Calu3 (cell line): Measurements from ENCODE around the gene XPO5. TPM values are rescaled to one million over a fixed set of nuclear protein-coding genes. Genes with fewer than 3 reads are reported as not detected.

ENCODE experiments used
- BruUV-seq: library from RNA; stranded (reverse); fragments of 400-500 nt; replicated peaks from 2 replicates; lab custom pipeline; 2021; lab: Mats Ljungman, UMichigan
- CTCF ChIA-PET: fragments of 300-600 bp; sonication (Branson Sonifier 250); formaldehyde crosslinking; loops from one replicate; lab custom pipeline; 2022; ENCODE audit warnings: antibody characterized with exemption; lab: Charles Lee
- DNase-seq: peaks from one replicate; pipeline ENCODE4 v3.0.0; 2022
- H3K27ac Mint-ChIP-seq: one replicate; pipeline ENCODE4 v1.8.0; 2022; ENCODE audit warnings: mixed read lengths; ENCODE audit not compliant: unreplicated experiment
- H3K27me3 Mint-ChIP-seq: one replicate; pipeline ENCODE4 v1.8.0; 2022; ENCODE audit warnings: mixed read lengths; ENCODE audit not compliant: unreplicated experiment
- H3K36me3 Mint-ChIP-seq: one replicate; pipeline ENCODE4 v1.8.0; 2022; ENCODE audit warnings: mild to moderate bottlenecking, moderate library complexity, mixed read lengths; ENCODE audit not compliant: insufficient read depth, unreplicated experiment
- H3K4me1 Mint-ChIP-seq: one replicate; pipeline ENCODE4 v1.8.0; 2022; ENCODE audit warnings: mild to moderate bottlenecking, low read depth, mixed read lengths; ENCODE audit not compliant: unreplicated experiment
- H3K4me3 Mint-ChIP-seq: one replicate; pipeline ENCODE4 v1.8.0; 2022; ENCODE audit warnings: mild to moderate bottlenecking, low read depth, moderate library complexity, mixed read lengths; ENCODE audit not compliant: unreplicated experiment
- H3K9me3 Mint-ChIP-seq: one replicate; pipeline ENCODE4 v1.8.0; 2022; ENCODE audit warnings: low read depth, mixed read lengths; ENCODE audit not compliant: unreplicated experiment
- intact Hi-C: fragments of 100-400 bp; cut with micrococcal nuclease; formaldehyde crosslinking; loops from one replicate; pipeline ENCODE4 v1.10.0; 2022; ENCODE audit not compliant: unreplicated experiment
- total RNA-seq: library from RNA; stranded (reverse); gene quantifications from 2 replicates; pipeline ENCODE4 v1.2.3, GENCODE V29; 2022
- TF ChIP-seq, protein P1 (sequence below): fragments of 200-600 bp; IDR thresholded peaks from one replicate; pipeline ENCODE4 v1.8.0; 2022; ENCODE audit warnings: antibody characterized with exemption; ENCODE audit not compliant: unreplicated experiment

Gene XPO5
- total RNA-seq, 1 experiment from 2014 or later, result 131 TPM

DNA sequence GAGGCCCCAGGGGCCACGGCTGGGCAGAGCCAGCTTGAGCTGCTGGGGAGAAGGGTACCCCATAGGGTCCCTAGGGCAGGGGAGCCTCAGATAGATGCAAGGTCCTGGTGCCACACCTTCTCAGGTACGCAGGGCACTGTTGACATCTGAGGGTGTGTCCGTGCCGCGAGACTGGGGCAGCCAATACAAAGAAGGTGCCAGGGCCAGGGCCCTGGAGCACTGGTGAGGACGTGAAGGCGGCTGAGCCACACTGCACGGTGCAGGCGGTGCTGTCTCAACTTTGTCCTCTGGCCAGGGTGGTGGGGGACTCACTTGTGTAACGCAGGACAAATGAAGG lies 65.0 kb downstream of the XPO5 start:
- H3K4me3 Mint-ChIP-seq, result peak overlapping the region; percentile 73
- H3K27me3 Mint-ChIP-seq, result peaks cover 27% of the 10 kb centered on the region
- H3K36me3 Mint-ChIP-seq, result peaks cover 64% of the 10 kb centered on the region
- H3K27ac Mint-ChIP-seq, result peak overlapping the region; percentile 45
- TF ChIP-seq, protein P1, sequence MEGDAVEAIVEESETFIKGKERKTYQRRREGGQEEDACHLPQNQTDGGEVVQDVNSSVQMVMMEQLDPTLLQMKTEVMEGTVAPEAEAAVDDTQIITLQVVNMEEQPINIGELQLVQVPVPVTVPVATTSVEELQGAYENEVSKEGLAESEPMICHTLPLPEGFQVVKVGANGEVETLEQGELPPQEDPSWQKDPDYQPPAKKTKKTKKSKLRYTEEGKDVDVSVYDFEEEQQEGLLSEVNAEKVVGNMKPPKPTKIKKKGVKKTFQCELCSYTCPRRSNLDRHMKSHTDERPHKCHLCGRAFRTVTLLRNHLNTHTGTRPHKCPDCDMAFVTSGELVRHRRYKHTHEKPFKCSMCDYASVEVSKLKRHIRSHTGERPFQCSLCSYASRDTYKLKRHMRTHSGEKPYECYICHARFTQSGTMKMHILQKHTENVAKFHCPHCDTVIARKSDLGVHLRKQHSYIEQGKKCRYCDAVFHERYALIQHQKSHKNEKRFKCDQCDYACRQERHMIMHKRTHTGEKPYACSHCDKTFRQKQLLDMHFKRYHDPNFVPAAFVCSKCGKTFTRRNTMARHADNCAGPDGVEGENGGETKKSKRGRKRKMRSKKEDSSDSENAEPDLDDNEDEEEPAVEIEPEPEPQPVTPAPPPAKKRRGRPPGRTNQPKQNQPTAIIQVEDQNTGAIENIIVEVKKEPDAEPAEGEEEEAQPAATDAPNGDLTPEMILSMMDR, result no peak
- CTCF ChIA-PET, result interaction anchor here (1.1 to 1.4 kb wide), 2 partner anchors 83 to 339 kb away, joined by 3 read pairs; partner anchors contain the start of gene ABCC10
- intact Hi-C loops, result no loop called here
- peaks cover 27% of the 10 kb centered on the region for H3K4me1 Mint-ChIP-seq
- no peaks in the 10 kb centered on the region for H3K9me3 Mint-ChIP-seq
- no TSS peak for BruUV-seq
- DNase-seq, result no peak

DNA sequence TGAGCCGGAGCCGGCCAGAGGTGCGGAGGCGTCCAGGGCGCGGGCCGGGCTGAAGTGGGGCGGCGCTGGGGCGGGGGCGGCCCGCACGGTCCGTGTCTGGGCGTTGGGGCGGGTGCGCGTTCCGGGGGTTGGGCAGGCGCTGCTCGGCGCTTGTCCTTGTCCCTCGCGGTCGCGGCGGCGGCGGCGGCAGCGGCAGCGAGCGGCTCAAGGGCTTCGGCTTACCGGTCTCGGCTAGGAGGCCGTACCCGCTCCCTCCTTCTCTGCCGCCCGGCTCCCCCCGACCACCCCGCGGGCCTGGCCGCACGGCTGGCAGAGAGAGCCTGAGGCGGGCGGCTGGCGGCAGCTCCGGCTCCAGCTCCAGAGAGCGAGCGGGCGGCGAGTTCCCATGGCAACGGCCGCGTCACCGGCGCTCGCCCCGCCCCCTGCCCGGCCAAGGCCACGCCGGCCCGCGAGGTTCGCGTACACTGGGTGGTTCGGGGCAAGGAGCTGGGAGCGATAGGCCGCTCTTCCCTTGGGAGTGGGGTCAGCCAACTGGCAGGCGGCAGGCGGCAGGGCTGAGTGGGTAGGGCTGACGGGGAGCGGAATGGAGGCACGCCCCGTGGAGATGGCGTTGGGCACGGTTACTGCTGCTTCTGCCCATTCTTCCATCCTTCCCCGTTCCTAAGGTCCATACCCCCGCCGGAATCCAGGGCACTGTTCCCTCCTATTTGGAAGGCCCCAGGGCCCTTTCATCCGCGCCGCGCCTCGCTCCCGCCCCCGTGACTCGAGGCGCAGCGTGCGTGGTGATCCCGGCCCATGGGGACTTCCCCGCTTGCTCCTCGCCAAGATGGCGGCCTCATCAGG lies 65.6 kb downstream of the XPO5 start, which contains the start of gene LRRC73:
Gene LRRC73, minus strand, starts transcription at position 363 of the 843 bp plus-strand sequence. CDS start 561 bp downstream, outside the sequence.
- H3K4me1 Mint-ChIP-seq, result peaks cover 21% of the 10 kb centered on the region
- DNase-seq, result peak; percentile 96
- no TSS peak for BruUV-seq
- CTCF ChIA-PET, result interaction anchor here (1.0 to 1.4 kb wide), 4 partner anchors 13 to 338 kb away, joined by 3 to 4 read pairs (median 3); partner anchors contain the start of gene ABCC10
- peak within 1 kb of the TSS; percentile 73 for H3K4me3 Mint-ChIP-seq
- peaks cover 64% of the 10 kb centered on the region for H3K36me3 Mint-ChIP-seq
- peaks cover 27% of the 10 kb centered on the region for H3K27me3 Mint-ChIP-seq
- no peaks in the 10 kb centered on the region for H3K9me3 Mint-ChIP-seq
- intact Hi-C loops, result no loop called here
- peak within 1 kb of the TSS; percentile 86 for H3K27ac Mint-ChIP-seq
- TF ChIP-seq, protein P1, result no peak

DNA sequence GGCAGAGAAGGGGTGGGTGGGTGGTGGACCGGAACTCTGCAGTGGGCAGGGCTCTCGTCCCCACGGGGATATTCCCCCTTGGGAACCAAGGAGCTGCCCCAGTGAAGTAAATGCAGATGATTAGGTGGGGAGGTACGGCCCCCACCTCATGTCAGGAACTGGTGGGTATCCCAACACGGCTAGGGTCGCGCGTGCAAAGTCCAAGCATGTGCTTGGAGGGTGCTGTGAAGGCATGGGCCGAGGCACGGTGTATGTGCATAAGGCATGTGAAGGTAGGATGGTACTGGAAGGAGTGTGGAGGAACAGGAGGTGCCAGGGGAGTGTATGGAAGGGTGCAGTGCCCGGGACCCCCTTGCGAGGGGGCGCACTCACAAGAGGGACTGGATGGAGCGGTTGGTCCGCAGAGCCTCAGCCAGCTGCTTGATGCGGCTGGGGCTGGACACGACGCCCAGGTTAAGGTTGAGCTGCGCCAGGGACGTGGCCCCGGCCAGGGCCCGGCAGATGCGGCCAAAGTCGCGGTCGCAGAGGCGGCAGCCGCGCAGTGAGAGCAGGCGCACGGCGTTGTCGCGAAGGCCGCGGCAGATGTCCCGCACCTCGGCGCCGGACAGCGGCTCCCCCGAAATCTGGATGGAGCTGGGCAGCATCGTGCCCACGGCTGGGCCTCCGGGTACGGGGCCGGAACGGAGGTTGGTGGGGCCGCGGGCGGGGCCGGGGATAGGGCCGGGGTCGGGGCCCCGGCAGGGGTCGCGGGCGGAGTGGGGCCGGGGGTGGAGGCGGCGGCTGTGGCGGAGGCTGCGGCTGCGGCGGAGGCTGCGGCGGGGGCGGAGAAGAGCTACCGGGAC lies 66.5 kb downstream of the XPO5 start:
- peaks cover 16% of the 10 kb centered on the region for H3K4me1 Mint-ChIP-seq
- TF ChIP-seq, protein P1, result no peak
- intact Hi-C loops, result no loop called here
- H3K27me3 Mint-ChIP-seq, result peaks cover 27% of the 10 kb centered on the region
- CTCF ChIA-PET, result interaction anchor here (0.6 to 1.4 kb wide), 5 partner anchors 12 to 436 kb away, joined by 3 to 4 read pairs (median 3); partner anchors contain the start of gene ABCC10
- DNase-seq, result peak; percentile 24
- peak overlapping the region; percentile 86 for H3K27ac Mint-ChIP-seq
- peak overlapping the region; percentile 73 for H3K4me3 Mint-ChIP-seq
- no TSS peak for BruUV-seq
- H3K9me3 Mint-ChIP-seq, result no peaks in the 10 kb centered on the region
- H3K36me3 Mint-ChIP-seq, result peaks cover 61% of the 10 kb centered on the region

DNA sequence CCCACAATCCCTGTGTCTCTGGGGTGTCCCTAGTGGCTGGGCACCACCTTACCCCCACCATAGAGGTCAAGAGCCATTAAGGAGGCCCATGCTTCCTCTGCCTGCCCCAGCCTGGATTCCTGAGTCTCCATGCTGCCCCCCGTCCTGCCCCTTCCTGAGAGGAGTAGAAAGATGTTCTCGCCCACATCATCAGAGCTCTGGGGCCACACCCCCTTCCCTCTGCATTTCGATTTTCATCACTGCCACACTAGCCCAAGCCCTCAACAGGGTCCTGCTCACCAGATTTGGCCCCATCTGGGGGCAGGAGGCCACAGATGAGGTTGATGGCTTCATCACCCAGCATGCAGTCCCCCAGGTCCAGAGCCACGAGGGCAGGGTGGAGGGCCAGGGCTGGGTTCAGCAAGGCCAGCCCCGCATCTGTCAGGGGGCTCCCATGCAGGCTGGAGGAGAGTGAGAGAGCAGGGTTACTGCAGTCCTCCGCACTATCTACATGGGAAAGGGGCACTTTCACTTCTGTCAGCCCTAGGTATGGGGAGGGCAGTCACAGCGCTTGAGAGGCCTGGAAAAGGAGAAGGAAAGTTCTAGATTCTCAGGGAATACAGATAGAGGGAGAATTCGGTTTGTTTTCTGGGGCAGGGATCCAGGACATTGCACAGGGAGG lies 67.2 kb downstream of the XPO5 start:
- H3K4me1 Mint-ChIP-seq, result peaks cover 16% of the 10 kb centered on the region
- CTCF ChIA-PET, result interaction anchor here (0.7 to 3.4 kb wide), 5 partner anchors 8 to 122 kb away, joined by 3 to 18 read pairs (median 3); partner anchors contain the start of genes POLR1C and YIPF3
- H3K27ac Mint-ChIP-seq, result peak overlapping the region; percentile 86
- no peaks in the 10 kb centered on the region for H3K9me3 Mint-ChIP-seq
- peak overlapping the region; percentile 73 for H3K4me3 Mint-ChIP-seq
- TF ChIP-seq, protein P1, result no peak
- intact Hi-C loops, result no loop called here
- no peak for DNase-seq
- BruUV-seq, result no TSS peak
- peaks cover 27% of the 10 kb centered on the region for H3K27me3 Mint-ChIP-seq
- H3K36me3 Mint-ChIP-seq, result peaks cover 63% of the 10 kb centered on the region
